ENCODE measurements around the gene CABP7.

GRCh38 chr22:29750029-29750428, 30.2 kb downstream of the CABP7 start:
- TF ChIP-seq CTCF (IDR thresholded peaks at IDR 0.05) (no peak), EP300 (IDR thresholded peaks at IDR 0.05) (no peak)
